ENCODE measurements around the gene TMEM132C. TPM values are rescaled to one million over a fixed set of nuclear protein-coding genes. Genes with fewer than 3 reads are reported as not detected.

The TMEM132C gene
- total RNA-seq, 2 donors from 2014 or later, result 11.1 to 12.8 TPM

Small RNAs within 50 kb of the gene (microRNA-seq; reads per million reads assigned to microRNA genes)
- gene MIR3612, result 0 to 0.60 reads per million in 2 donors
- 0 reads per million in 2 donors for gene MIR4419B
